HG03066 (cell line): ENCODE measurements around the gene LRRK1.

Experiments
- ATAC-seq: cut with Tn5 transposase; IDR thresholded peaks from one replicate; pipeline ENCODE4 v1.9.1; 2021; ENCODE audit warnings: low read depth; ENCODE audit not compliant: unreplicated experiment

LRRK1 gene

GRCh38 chr15:100918690-100919480 lies at the start of gene LRRK1:
LRRK1 (plus strand) TSS chr15:100919357; CDS start chr15:100924633, 5,276 bp downstream.
- ATAC-seq, result no peak

DNA sequence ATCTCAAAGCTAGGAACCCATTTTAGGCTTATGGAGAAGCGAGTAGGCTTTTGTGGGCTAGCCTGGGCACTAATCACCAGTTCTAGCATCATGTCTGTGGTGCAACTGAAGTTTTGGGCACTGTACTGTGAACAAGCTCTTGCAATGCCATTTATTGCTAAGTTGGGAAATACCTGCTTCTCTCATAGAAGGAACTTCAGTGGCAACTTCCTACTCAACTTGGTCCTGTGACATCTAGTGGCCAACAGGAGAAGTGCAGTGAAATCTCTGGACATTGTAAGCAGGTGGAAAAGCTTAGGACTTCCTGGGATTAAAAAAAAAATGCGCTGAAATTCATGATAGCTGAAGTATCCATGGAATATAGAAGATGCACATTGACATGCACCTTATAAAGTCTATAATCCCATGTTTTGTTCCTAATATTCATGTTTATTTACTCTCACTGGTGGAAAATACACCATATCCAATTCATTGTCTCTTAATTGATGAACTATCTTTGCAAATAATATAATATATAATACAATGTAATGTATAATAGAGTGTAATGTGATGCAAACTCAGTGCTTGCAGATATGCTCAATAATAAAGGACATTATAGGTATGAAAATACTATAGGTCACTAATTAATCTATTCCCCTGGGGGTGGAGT lies 46.0 kb upstream of the LRRK1 start:
- ATAC-seq, result no peak

DNA sequence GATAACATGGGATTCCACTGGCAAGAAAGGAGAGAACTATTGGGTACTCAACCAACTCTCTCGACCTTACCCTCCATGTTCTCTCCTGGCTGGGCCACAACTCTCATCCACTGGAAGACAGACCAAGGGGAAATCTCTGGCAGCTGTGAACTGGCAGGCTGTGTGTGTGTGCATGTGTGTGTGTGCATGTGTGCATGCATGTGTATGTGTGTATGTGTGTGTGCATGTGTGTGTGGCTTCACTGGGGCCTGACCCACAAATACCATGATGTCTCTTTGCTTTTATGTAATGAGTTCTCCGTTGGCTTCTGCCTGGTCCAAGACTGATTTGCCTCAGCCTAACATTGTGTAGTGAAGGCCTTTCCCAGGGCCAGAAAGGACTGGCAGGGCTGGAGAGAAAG lies 43.7 kb upstream of the LRRK1 start:
- ATAC-seq, result no peak

GRCh38 chr15:100875976-100876375 lies 43.2 kb upstream of the LRRK1 start:
- no peak for ATAC-seq

- ATAC-seq, result no peak
Measured at GRCh38 chr15:100877551-100877950, 41.6 kb upstream of the LRRK1 start.

- ATAC-seq, result no peak
Measured at GRCh38 chr15:100878130-100878529, 41.0 kb upstream of the LRRK1 start.

DNA sequence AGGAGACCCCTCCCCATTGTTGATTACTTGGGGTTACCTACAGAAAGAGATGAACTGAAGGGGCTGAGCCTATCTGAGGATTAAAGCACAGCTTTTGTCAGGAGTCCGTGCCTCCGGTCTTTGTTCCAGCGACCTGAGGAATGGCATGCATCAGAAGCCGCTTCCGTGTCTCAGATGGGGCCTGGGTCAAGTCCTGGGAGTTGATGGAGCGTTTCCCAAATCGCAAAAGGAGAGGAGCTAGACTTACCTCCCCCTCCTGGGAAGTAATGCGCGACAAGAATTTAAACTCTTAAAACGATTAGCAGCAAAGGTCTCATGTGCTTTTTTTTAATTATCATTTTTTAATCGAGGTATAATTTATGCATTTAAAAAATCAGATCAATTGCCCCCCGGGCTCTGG lies 40.5 kb upstream of the LRRK1 start:
- ATAC-seq, result no peak

- no peak for ATAC-seq
Measured at GRCh38 chr15:100879061-100879463, 40.1 kb upstream of the LRRK1 start.

GRCh38 chr15:100879464-100880138 lies 39.6 kb upstream of the LRRK1 start, which contains the start of gene ALDH1A3:
ALDH1A3 (plus strand) TSS chr15:100879831; CDS start chr15:100879908, 77 bp downstream.
- no peak for ATAC-seq

- no peak for ATAC-seq
Measured at GRCh38 chr15:100880139-100880896, 38.8 kb upstream of the LRRK1 start.

GRCh38 chr15:100880897-100881242 lies 38.3 kb upstream of the LRRK1 start:
- no peak for ATAC-seq

DNA sequence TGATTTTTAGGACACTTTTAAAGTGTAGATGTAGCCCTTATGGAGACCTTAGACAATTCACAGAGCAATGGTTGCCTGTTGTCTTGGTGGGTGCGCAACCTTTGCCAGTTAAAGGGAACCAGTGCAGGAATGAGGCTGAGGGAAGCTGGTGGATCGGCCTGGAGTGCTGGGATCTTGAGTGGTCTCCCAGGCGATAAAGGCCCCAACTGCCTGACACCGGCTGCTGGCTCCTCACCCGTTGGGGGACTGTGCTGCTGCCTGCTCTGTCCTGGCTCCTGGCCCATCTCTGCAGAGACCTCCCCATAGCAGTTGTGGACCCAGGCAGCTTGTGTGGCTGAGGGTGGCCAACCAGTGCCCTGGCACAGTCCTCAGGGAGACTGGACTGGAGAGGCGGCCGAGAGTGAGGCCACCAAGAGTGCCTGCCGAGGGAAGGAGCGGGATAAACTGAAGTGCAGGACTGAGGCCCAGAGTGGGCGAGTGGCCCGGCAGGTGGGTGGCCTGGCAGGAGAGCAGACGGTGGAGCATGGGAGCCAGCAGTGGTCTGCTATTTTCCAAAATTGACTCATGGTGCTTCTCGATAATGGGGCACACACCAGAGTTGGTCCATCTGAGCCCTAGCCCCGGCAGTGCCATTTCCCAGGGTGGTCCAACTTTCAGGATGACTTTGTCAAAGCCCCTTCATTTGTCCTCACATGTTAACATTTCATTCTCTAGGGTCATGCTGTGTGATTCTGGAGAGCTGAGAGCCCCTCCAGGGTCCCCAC lies 37.4 kb upstream of the LRRK1 start:
- no peak for ATAC-seq

DNA sequence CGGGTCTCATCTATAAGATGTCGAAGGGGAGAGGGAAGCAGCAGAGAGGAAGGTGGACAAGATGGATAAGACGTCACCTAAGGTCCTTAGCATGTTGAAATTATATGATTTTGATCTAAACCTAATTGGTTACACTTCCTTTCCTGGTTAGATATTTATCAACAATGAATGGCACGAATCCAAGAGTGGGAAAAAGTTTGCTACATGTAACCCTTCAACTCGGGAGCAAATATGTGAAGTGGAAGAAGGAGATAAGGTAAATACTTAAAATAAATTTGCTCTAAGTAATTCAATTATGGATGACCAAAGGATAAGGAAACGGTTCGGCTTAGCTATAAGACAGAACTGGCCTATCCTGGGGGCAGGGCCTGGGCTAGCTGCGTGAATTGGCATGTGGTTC lies 34.0 kb upstream of the LRRK1 start:
- ATAC-seq, result no peak

GRCh38 chr15:100885811-100886210 lies 33.3 kb upstream of the LRRK1 start:
- no peak for ATAC-seq

DNA sequence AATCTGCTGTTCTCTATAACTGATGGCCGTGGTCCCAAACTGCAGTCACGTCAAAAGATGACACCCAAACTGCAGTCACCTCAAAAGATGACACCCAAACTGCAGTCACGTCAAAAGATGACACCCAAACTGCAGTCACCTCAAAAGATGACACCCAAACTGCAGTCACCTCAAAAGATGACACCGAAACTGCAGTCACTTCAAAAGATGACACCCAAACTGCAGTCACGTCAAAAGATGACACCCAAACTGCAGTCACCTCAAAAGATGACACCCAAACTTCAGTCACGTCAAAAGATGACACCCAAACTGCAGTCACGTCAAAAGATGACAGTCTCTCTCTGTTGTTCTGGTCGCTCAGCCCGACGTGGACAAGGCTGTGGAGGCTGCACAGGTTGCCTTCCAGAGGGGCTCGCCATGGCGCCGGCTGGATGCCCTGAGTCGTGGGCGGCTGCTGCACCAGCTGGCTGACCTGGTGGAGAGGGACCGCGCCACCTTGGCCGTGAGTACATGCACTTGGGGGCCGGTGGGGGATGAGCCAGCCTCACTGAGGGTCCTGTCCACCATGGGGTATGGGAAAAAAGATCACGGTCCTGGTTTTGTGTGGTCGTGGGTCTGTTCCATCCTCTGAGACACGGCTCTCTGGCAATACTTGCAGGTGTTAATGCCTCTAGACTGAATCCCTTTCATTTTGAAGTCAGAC lies 31.8 kb upstream of the LRRK1 start:
- no peak for ATAC-seq

DNA sequence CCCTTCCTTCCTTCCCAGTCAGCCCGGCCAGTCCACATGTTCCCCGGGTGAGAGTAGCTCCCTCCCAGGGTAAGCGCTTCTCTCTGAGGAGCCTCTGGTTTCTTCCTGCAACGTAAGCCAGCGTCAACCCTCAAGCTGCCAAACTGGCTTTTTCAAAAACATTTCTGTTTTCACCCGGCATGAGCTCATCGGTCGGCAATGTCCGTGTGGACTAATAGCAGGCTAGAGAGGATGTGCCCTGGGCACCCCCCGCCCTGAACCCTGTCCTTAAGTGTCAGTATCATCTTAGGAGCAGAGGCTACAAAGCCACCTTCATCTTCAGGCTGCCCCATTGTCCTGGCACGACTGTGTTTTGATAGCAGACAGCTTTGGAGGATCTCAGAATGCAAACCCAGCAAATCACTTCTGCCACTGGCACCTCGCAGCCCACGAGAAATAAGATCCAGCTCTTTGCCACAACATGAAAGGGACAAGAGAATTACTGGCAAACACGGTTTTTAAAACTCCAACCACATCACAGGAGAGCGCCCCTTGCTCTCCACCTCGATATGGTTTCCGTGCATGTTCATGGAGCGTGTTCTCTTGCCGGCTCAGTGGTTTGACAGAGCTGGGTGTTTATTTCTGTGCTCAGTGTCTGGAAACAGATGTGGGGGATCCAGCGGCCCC lies 29.6 kb upstream of the LRRK1 start:
- ATAC-seq, result no peak

GRCh38 chr15:100890051-100890720 lies 29.0 kb upstream of the LRRK1 start:
- no peak for ATAC-seq

- ATAC-seq, result no peak
Measured at GRCh38 chr15:100890850-100891249, 28.3 kb upstream of the LRRK1 start.
